IMR-90 (cell line): ENCODE data around the gene INPP5E. TPM values are rescaled to one million over a fixed set of nuclear protein-coding genes. Genes with fewer than 3 reads are reported as not detected.

Experiments used
- ATAC-seq: fragments of 200-7000 bp; cut with Tn5 transposase; 2 replicates; pipeline ENCODE4 v1.9.1; 2020; ENCODE audit warnings: low read depth, mild to moderate bottlenecking, moderate library complexity
- BruUV-seq: library from RNA; stranded (reverse); fragments of 400-500 nt; replicated peaks from 2 replicates; lab custom pipeline; 2021; lab: Mats Ljungman, UMichigan
- CTCF ChIA-PET: fragments of 300-600 bp; formaldehyde crosslinking; extraction: SDS; loops from one replicate; lab custom pipeline; 2021; ENCODE audit warnings: antibody characterized with exemption; lab: Yijun Ruan, JAX
- POLR2A ChIA-PET: fragments of 300-600 bp; sonication (Branson Sonifier 250); formaldehyde crosslinking; loops from one replicate; lab custom pipeline; 2022; ENCODE audit warnings: antibody characterized with exemption; ENCODE audit not compliant: unreplicated experiment; lab: Charles Lee
- DNase-seq: peaks from one replicate; pipeline ENCODE4 v3.0.0; 2013
- H2AFZ ChIP-seq: replicated peaks from 2 replicates; pipeline ENCODE3; 2013; ENCODE audit warnings: low read length, mild to moderate bottlenecking; ENCODE audit not compliant: poor library complexity
- H2AK5ac ChIP-seq: 2 replicates; pipeline ENCODE4 v1.6.1; 2013; ENCODE audit warnings: low read depth, low read length, inconsistent platforms
- H2AK9ac ChIP-seq: replicated peaks from 2 replicates; pipeline ENCODE3; 2013; ENCODE audit warnings: mild to moderate bottlenecking, low read depth, low read length, moderate library complexity; ENCODE audit not compliant: poor library complexity
- H2BK120ac ChIP-seq: 2 replicates; pipeline ENCODE4 v1.6.1; 2013; ENCODE audit warnings: low read depth, low read length, inconsistent platforms
- H2BK15ac ChIP-seq: 3 replicates; pipeline ENCODE4 v1.6.1; 2013; ENCODE audit warnings: low read depth, low read length, inconsistent platforms
- H2BK20ac ChIP-seq: 2 replicates; pipeline ENCODE4 v1.6.1; 2013; ENCODE audit warnings: low read depth, mild to moderate bottlenecking, inconsistent platforms, low read length, moderate library complexity
- H2BK5ac ChIP-seq: 2 replicates; pipeline ENCODE4 v1.6.1; 2013; ENCODE audit warnings: mild to moderate bottlenecking, low read depth, low read length, inconsistent platforms; ENCODE audit not compliant: poor library complexity, severe bottlenecking
- H3K14ac ChIP-seq: replicated peaks from 2 replicates; pipeline ENCODE4 v1.6.1; 2013; ENCODE audit warnings: low read depth, low read length, inconsistent platforms
- H3K18ac ChIP-seq: 2 replicates; pipeline ENCODE4 v1.6.1; 2013; ENCODE audit warnings: low read depth, low read length, control low read depth
- H3K23ac ChIP-seq: 2 replicates; pipeline ENCODE4 v1.6.1; 2013; ENCODE audit warnings: low read depth, low read length, inconsistent platforms
- H3K27ac ChIP-seq: 2 replicates; pipeline ENCODE4 v1.5.1; 2013; ENCODE audit warnings: mild to moderate bottlenecking, control low read depth, low read length; ENCODE audit not compliant: insufficient read depth
- H3K27me3 ChIP-seq: 2 replicates; pipeline ENCODE4 v1.6.1; 2013; ENCODE audit warnings: low read length; ENCODE audit not compliant: control insufficient read depth, insufficient read depth
- H3K36me3 ChIP-seq: 2 replicates; pipeline ENCODE4 v1.6.1; 2013; ENCODE audit warnings: low read length, mixed read lengths; ENCODE audit not compliant: control insufficient read depth, insufficient read depth
- H3K4ac ChIP-seq: 2 replicates; pipeline ENCODE4 v1.6.1; 2013; ENCODE audit warnings: low read depth, low read length, inconsistent platforms
- H3K4me1 ChIP-seq: 2 replicates; pipeline ENCODE4 v1.6.1; 2013; ENCODE audit warnings: low read length, mixed read lengths; ENCODE audit not compliant: control insufficient read depth, insufficient read depth
- H3K4me2 ChIP-seq: 2 replicates; pipeline ENCODE4 v1.6.1; 2013; ENCODE audit warnings: low read depth, mild to moderate bottlenecking, control low read depth, low read length, moderate library complexity
- H3K4me3 ChIP-seq: 2 replicates; pipeline ENCODE4 v1.5.1; 2013; ENCODE audit warnings: low read depth, mild to moderate bottlenecking, control low read depth, low read length, moderate library complexity; ENCODE audit not compliant: insufficient read depth
- H3K56ac ChIP-seq: 2 replicates; pipeline ENCODE4 v1.6.1; 2013; ENCODE audit warnings: low read length, inconsistent platforms; ENCODE audit not compliant: insufficient read depth; ENCODE audit errors: extremely low read depth
- H3K79me1 ChIP-seq, 2 experiments: 2 replicates each; pipeline ENCODE4 v1.6.1; 2013; ENCODE audit warnings: low read length in 2 of 2, inconsistent platforms in 1 of 2, low read depth in 1 of 2
- H3K9ac ChIP-seq: 2 replicates; pipeline ENCODE4 v1.6.1; 2013; ENCODE audit warnings: low read depth, low read length, control low read depth
- H3K9me1 ChIP-seq: 2 replicates; pipeline ENCODE4 v1.6.1; 2013; ENCODE audit warnings: low read length, inconsistent platforms; ENCODE audit not compliant: insufficient read depth
- H3K9me3 ChIP-seq: 2 replicates; pipeline ENCODE4 v1.6.1; 2013; ENCODE audit warnings: low read length; ENCODE audit not compliant: control insufficient read depth, insufficient read depth
- H4K20me1 ChIP-seq: 2 replicates; pipeline ENCODE4 v1.6.1; 2013; ENCODE audit warnings: low read length, inconsistent platforms; ENCODE audit not compliant: insufficient read depth
- H4K5ac ChIP-seq: 2 replicates; pipeline ENCODE4 v1.6.1; 2013; ENCODE audit warnings: mild to moderate bottlenecking, low read depth, low read length, control low read depth
- H4K8ac ChIP-seq, 2 experiments: 2 replicates each; pipeline ENCODE4 v1.6.1; 2013; ENCODE audit warnings: low read depth in 2 of 2, low read length in 2 of 2, control low read depth in 1 of 2, inconsistent platforms in 1 of 2
- H4K91ac ChIP-seq: 2 replicates; pipeline ENCODE4 v1.6.1; 2013; ENCODE audit warnings: low read depth, low read length, inconsistent platforms; ENCODE audit not compliant: insufficient read depth
- CEBPB ChIP-seq: IDR thresholded peaks from 2 replicates; pipeline ENCODE4 v1.6.1; 2012; ENCODE audit warnings: low read depth, low read length, improper control_type of control experiment
- ELK1 ChIP-seq: fragments of 150-350 bp; IDR thresholded peaks from 2 replicates; pipeline ENCODE4 v1.6.1; 2016; ENCODE audit warnings: low read depth, mild to moderate bottlenecking, low read length, moderate library complexity, borderline replicate concordance
- MAZ ChIP-seq: IDR thresholded peaks from 2 replicates; pipeline ENCODE4 v1.6.1; 2012; ENCODE audit warnings: low read depth, mild to moderate bottlenecking, low read length, improper control_type of control experiment, moderate library complexity, borderline replicate concordance
- RFX5 ChIP-seq: IDR thresholded peaks from 2 replicates; pipeline ENCODE4 v1.8.0; 2012; ENCODE audit warnings: low read depth, mild to moderate bottlenecking, low read length, moderate library complexity
- WGBS, 2 experiments: methylation state at CpG; one replicate each; pipeline versions ENCODE4 v1.1.5 to v1.1.7; 2013; ENCODE audit warnings: missing lambda C conversion rate in 2 of 2; ENCODE audit not compliant: insufficient read length in 1 of 2; ENCODE audit errors: extremely low coverage in 2 of 2; 5-methylcytosine and 5-hydroxymethylcytosine counted together
- dilution Hi-C: fragments of 300-500 bp; cut with HindIII; formaldehyde crosslinking; loops from one replicate; pipeline ENCODE4 v1.14.3; 2018; ENCODE audit warnings: low sequenced_read_pairs; ENCODE audit not compliant: unreplicated experiment
- in situ Hi-C: fragments of 300-500 bp; cut with MboI; formaldehyde crosslinking; loops from 3 replicates; pipeline ENCODE4 v1.14.3; 2019; ENCODE audit warnings: low sequenced_read_pairs, inconsistent platforms, mixed read lengths
- intact Hi-C: fragments of 100-400 bp; cut with micrococcal nuclease; formaldehyde crosslinking; loops from 2 replicates; pipeline ENCODE4 v1.10.0; 2022
- polyA plus RNA-seq, 3 experiments: library from polyadenylated mRNA; depleted of rRNA; stranded (reverse); fragments of >200 nt; gene quantifications; 2 replicates each; pipeline ENCODE4 v1.2.3, GENCODE V29; 2012; ENCODE audit warnings: low replicate concordance in 1 of 3
- total RNA-seq: library from RNA; depleted of rRNA; stranded (reverse); fragments of >200 nt; gene quantifications from 2 replicates; pipeline ENCODE4 v1.2.3, GENCODE V29; 2012

INPP5E gene
- total and polyA plus RNA-seq, 2 of the 4 experiments (the other 2 are of a cell fraction), result 1.6 to 9.4 TPM

GRCh38 chr9:136474974-136475865 lies 35.6 kb upstream of the INPP5E start (continued):
- TF ChIP-seq CEBPB (no peak), MAZ (no peak), ELK1 (no peak)

DNA sequence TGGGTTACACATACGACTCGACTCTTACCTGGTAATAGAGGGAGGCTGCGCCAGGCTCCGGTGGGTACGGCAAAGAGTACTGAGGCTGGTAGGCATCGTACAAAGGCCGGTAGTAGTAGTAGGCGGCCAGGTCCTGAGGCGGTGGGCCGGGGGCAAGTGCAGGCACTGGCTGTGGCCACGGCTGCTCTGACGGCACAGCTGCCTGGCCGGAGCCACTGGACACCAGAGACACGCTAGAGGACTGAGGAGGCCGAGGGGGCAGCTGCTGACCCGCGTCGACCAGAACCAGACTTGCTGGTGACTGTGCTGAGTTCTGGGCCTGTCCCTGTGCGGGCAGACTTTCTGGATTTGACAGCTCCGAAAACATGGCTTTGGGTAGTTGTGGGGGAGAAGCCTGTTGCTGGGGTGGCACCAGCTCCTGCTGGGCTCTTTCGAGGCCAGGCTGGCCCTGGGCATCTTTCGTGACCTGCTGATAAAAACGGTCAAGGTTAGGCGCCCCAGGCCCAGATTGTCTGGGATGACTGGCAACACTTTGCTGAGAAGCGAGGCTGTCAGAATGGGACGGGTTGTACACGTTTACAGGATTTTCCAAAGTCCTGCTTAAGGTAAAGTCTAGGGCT lies 34.5 kb upstream of the INPP5E start:
- in situ Hi-C loops (no loop called here), dilution Hi-C loops (no loop called here), intact Hi-C loops (no loop called here)
- H3K23ac ChIP-seq, result no peak overlapping the region
- no peaks in the 10 kb centered on the region for H3K9me3 ChIP-seq
- POLR2A ChIA-PET, result no interaction called here
- no peak for TF ChIP-seq RFX5
- H3K36me3 ChIP-seq, result peaks cover 88% of the 10 kb centered on the region
- H2BK120ac ChIP-seq, result no peak overlapping the region
- H3K79me1 ChIP-seq, result peaks cover 31 to 91% of the 10 kb centered on the region in 2 experiments
- no peak overlapping the region for H3K9ac ChIP-seq
- no peak overlapping the region for H4K8ac ChIP-seq
- H3K14ac ChIP-seq, result no peak overlapping the region
- H3K4me1 ChIP-seq, result no peaks in the 10 kb centered on the region
- no peak overlapping the region for H2BK20ac ChIP-seq
- ATAC-seq, result no peak
- no peak overlapping the region for H2BK5ac ChIP-seq
- DNase-seq, result no peak
- no peak overlapping the region for H3K27ac ChIP-seq
- WGBS, 2 experiments, result 94% methylated on average over 23 of the region's 27 CpGs; no CpG with 5 or more reads in 1 of the 2 experiments
- H2AFZ ChIP-seq, result no peak overlapping the region
- no peaks in the 10 kb centered on the region for H3K9me1 ChIP-seq
- BruUV-seq, result no TSS peak
- H4K20me1 ChIP-seq, result peaks cover 94% of the 10 kb centered on the region
- no peak overlapping the region for H3K4me3 ChIP-seq
- no peak overlapping the region for H4K5ac ChIP-seq
- no peak overlapping the region for H3K56ac ChIP-seq
- CTCF ChIA-PET, result no interaction called here
- no peaks in the 10 kb centered on the region for H3K27me3 ChIP-seq
- H3K18ac ChIP-seq, result no peak overlapping the region
- H3K4ac ChIP-seq, result no peak overlapping the region
- no peak overlapping the region for H4K91ac ChIP-seq
- no peak overlapping the region for H3K4me2 ChIP-seq
- no peak overlapping the region for H2AK5ac ChIP-seq
- no peak overlapping the region for H2AK9ac ChIP-seq
- H2BK15ac ChIP-seq, result no peak overlapping the region
